Measurements from ENCODE around the gene ADORA1. TPM values are rescaled to one million over a fixed set of nuclear protein-coding genes. Genes with fewer than 3 reads are reported as not detected.
A peak's percentile ranks its signal among the peaks of the same experiment; 100 is the strongest.

The ADORA1 gene
- total and polyA plus RNA-seq, 5 experiments from 2014 or later: not detected

DNA sequence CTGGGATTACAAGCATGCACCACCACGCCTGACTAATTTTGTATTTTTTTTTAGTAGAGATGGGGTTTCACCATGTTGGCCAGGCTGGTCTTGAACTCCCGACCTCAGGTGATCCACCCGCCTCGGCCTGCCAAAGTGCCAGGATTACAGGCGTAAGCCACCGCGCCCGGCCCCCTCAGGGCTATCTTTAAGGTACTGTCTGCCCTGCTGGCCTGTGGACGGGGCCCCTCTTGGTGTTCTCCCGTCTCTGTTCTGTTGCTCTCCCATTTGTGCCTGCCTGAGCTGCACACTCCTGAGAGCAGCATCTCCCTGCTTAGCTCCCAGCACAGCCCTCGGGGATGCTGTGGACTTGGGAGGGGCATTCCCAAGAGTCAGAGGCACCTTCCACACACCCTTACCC, 34.2 kb downstream of the ADORA1 start:
- ATAC-seq (no peak), DNase-seq (no peak)
- POLR2A ChIA-PET: no interaction called here
- peaks cover 0 to 5% (median 0%) of the 10 kb centered on the region in 3 donors for H3K36me3 Mint-ChIP-seq
- H3K4me1 Mint-ChIP-seq: peaks cover 0 to 7% (median 0%) of the 10 kb centered on the region in 4 donors
- H3K9me3 Mint-ChIP-seq: peaks cover 0 to 18% (median 5%) of the 10 kb centered on the region in 9 donors
- H3K27me3 Mint-ChIP-seq: peaks cover 8 to 34% (median 20%) of the 10 kb centered on the region in 5 donors
- H3K4me3 Mint-ChIP-seq: no peak overlapping the region
- no peak overlapping the region for H3K27ac Mint-ChIP-seq

DNA sequence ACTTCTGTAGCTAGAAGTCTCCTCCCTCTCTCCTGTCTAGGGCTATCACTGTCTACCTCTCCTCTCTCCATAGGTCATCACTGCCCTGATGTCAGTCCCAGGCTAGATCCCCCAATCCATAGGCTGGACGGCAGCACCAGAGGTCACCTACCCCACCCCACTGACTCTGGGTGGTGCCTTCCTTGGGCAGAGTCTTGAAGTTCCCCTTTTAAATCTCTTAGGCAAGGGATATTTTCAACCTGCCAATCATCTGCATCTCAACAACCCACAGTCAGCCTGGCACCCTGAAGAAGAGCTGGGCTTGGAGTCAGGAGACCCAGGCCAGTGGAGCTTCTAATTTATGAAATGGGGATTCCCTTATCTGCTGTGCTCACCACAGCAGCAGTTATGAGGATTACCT, 34.9 kb downstream of the ADORA1 start:
- Mint-ChIP-seq H3K4me3 (no peak overlapping the region), H3K27ac (no peak overlapping the region), H3K36me3 (peaks cover 0 to 5% (median 0%) of the 10 kb centered on the region in 3 donors), H3K9me3 (peaks cover 0 to 18% (median 5%) of the 10 kb centered on the region in 9 donors), H3K4me1 (peaks cover 0 to 7% (median 0%) of the 10 kb centered on the region in 4 donors), H3K27me3 (peaks cover 8 to 34% (median 20%) of the 10 kb centered on the region in 5 donors)
- ATAC-seq: no peak
- DNase-seq: no peak
- POLR2A ChIA-PET: no interaction called here

DNA sequence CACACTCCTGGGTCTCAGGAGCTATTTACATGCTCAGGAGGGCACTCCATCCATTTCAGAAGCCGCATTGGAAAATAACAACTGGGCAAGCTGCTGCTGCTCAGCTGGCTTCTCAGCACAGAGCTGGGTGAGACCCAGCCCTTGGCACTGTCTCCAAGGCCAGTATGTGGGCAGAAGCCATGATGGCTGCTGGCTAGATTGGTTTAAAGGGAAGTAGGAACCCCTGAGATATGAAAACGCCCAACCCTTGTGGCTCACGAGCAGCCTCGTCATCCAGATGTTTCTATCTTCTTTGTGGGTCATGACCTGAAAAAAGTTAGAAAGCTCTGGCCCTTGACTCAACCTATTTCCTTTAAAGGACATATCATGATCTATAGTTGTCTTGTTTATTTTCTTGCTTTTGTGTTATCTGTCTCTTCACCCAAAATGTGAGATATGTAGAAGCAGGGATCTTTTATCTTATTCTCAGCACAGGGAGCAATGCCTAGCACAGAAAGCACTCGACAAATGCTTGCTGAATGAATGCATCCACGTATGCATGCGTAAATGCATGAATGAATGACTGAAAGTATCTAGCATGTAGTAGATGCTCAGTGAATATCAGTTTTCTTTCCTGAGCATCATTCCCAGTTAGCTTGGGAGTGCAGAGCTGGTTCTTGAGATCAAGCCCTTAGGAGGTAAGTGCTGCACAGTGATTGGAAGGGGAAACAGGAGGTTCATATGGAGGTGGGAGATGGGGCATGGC, 36.5 kb downstream of the ADORA1 start:
- ATAC-seq: no peak
- Mint-ChIP-seq H3K36me3 (peaks cover 0 to 3% (median 0%) of the 10 kb centered on the region in 3 donors), H3K9me3 (peaks cover 0 to 6% (median 0%) of the 10 kb centered on the region in 9 donors), H3K27ac (no peak overlapping the region), H3K4me3 (no peak overlapping the region), H3K4me1 (peaks cover 0 to 7% (median 0%) of the 10 kb centered on the region in 4 donors), H3K27me3 (peaks cover 5 to 34% (median 20%) of the 10 kb centered on the region in 5 donors)
- DNase-seq: no peak
- POLR2A ChIA-PET: no interaction called here

DNA sequence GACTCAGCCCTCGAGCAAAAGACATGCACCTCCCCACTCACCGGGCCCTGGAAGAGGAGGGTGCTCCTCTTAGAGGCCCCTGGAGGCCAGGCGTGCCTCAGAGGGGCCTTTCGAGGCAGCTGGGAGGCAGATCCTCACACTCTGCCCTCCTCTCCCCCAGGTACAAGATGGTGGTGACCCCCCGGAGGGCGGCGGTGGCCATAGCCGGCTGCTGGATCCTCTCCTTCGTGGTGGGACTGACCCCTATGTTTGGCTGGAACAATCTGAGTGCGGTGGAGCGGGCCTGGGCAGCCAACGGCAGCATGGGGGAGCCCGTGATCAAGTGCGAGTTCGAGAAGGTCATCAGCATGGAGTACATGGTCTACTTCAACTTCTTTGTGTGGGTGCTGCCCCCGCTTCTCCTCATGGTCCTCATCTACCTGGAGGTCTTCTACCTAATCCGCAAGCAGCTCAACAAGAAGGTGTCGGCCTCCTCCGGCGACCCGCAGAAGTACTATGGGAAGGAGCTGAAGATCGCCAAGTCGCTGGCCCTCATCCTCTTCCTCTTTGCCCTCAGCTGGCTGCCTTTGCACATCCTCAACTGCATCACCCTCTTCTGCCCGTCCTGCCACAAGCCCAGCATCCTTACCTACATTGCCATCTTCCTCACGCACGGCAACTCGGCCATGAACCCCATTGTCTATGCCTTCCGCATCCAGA, 37.7 kb downstream of the ADORA1 start:
- no peaks in the 10 kb centered on the region for H3K36me3 Mint-ChIP-seq
- H3K27ac Mint-ChIP-seq: no peak overlapping the region
- DNase-seq: no peak
- no peak for ATAC-seq
- POLR2A ChIA-PET: no interaction called here
- H3K27me3 Mint-ChIP-seq: peaks cover 5 to 34% (median 17%) of the 10 kb centered on the region in 5 donors
- peaks cover 0 to 7% (median 0%) of the 10 kb centered on the region in 4 donors for H3K4me1 Mint-ChIP-seq
- H3K9me3 Mint-ChIP-seq: peaks cover 0 to 2% (median 0%) of the 10 kb centered on the region in 9 donors
- no peak overlapping the region for H3K4me3 Mint-ChIP-seq

DNA sequence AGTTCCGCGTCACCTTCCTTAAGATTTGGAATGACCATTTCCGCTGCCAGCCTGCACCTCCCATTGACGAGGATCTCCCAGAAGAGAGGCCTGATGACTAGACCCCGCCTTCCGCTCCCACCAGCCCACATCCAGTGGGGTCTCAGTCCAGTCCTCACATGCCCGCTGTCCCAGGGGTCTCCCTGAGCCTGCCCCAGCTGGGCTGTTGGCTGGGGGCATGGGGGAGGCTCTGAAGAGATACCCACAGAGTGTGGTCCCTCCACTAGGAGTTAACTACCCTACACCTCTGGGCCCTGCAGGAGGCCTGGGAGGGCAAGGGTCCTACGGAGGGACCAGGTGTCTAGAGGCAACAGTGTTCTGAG, 38.3 kb downstream of the ADORA1 start:
- peaks cover 5 to 34% (median 17%) of the 10 kb centered on the region in 5 donors for H3K27me3 Mint-ChIP-seq
- H3K36me3 Mint-ChIP-seq: no peaks in the 10 kb centered on the region
- DNase-seq: no peak
- POLR2A ChIA-PET: no interaction called here
- no peak for ATAC-seq
- H3K27ac Mint-ChIP-seq: no peak overlapping the region
- H3K4me1 Mint-ChIP-seq: peaks cover 0 to 7% (median 0%) of the 10 kb centered on the region in 4 donors
- peaks cover 0 to 2% (median 0%) of the 10 kb centered on the region in 9 donors for H3K9me3 Mint-ChIP-seq
- H3K4me3 Mint-ChIP-seq: no peak overlapping the region

DNA sequence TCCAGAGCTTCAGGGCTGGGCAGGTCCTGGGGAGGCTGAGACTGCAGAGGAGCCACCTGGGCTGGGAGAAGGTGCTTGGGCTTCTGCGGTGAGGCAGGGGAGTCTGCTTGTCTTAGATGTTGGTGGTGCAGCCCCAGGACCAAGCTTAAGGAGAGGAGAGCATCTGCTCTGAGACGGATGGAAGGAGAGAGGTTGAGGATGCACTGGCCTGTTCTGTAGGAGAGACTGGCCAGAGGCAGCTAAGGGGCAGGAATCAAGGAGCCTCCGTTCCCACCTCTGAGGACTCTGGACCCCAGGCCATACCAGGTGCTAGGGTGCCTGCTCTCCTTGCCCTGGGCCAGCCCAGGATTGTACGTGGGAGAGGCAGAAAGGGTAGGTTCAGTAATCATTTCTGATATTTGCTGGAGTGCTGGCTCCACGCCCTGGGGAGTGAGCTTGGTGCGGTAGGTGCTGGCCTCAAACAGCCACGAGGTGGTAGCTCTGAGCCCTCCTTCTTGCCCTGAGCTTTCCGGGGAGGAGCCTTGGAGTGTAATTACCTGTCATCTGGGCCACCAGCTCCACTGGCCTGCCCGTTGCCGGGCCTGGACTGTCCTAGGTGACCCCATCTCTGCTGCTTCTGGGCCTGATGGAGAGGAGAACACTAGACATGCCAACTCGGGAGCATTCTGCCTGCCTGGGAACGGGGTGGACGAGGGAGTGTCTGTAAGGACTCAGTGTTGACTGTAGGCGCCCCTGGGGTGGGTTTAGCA, 38.8 kb downstream of the ADORA1 start:
- peaks cover 5 to 34% (median 17%) of the 10 kb centered on the region in 5 donors for H3K27me3 Mint-ChIP-seq
- no peak overlapping the region for H3K4me3 Mint-ChIP-seq
- no peak overlapping the region for H3K27ac Mint-ChIP-seq
- H3K4me1 Mint-ChIP-seq: peaks cover 0 to 7% (median 0%) of the 10 kb centered on the region in 4 donors
- no peak for DNase-seq
- peaks cover 0 to 2% (median 0%) of the 10 kb centered on the region in 9 donors for H3K9me3 Mint-ChIP-seq
- ATAC-seq: no peak
- H3K36me3 Mint-ChIP-seq: no peaks in the 10 kb centered on the region
- POLR2A ChIA-PET: no interaction called here

DNA sequence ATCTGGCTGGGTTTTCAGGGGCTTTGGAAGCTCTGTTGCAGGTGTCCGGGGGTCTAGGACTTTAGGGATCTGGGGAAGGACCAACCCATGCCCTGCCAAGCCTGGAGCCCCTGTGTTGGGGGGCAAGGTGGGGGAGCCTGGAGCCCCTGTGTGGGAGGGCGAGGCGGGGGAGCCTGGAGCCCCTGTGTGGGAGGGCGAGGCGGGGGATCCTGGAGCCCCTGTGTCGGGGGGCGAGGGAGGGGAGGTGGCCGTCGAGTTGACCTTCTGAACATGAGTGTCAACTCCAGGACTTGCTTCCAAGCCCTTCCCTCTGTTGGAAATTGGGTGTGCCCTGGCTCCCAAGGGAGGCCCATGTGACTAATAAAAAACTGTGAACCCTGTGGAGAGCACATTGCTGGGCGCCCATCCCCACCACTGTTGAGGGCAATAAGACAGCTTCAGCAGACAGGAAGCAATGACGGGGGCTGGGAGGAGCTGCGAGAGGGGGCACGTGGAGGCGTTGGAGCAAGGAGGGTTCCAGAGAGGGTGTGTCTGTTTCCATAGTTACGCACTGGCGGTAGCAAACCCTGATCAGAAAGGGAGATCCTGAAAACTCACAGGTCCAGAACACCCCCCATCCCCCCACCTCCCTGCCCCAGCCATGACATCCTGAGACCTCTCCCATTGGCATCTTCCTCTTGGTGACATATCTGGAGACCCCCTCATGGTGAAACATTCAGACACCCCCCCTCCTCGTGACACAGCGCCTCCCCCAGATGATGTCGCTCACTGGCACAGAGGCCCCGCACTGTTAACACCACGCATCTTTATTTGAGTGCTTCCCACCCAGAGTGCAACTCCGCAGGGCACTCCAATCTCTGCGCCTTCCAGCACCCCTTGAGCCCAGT, 39.7 kb downstream of the ADORA1 start:
- POLR2A ChIA-PET: no interaction called here
- ATAC-seq (no peak), DNase-seq (no peak)
- peaks cover 0 to 2% (median 0%) of the 10 kb centered on the region in 9 donors for H3K9me3 Mint-ChIP-seq
- peaks cover 5 to 34% (median 17%) of the 10 kb centered on the region in 5 donors for H3K27me3 Mint-ChIP-seq
- peaks cover 0 to 7% (median 0%) of the 10 kb centered on the region in 4 donors for H3K4me1 Mint-ChIP-seq
- H3K36me3 Mint-ChIP-seq: no peaks in the 10 kb centered on the region
- no peak overlapping the region for H3K4me3 Mint-ChIP-seq
- no peak overlapping the region for H3K27ac Mint-ChIP-seq

DNA sequence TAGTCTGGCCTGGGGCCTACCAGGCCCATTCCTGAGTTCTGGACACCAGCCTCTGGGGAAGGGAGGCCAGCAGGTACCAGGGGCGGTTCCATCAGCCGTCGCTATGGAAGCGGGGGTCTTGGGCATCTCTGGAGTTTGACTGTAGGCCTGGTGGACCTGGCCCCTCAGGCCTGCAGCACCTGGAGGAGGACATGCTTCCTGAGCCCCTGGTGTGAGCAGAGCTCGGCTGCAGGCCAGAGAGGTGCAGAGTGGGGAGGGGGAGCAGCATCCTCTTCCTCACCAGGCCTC, 40.3 kb downstream of the ADORA1 start:
- Mint-ChIP-seq H3K27me3 (peaks cover 4 to 30% (median 11%) of the 10 kb centered on the region in 5 donors), H3K4me1 (peaks cover 0 to 7% (median 0%) of the 10 kb centered on the region in 4 donors), H3K9me3 (peaks cover 0 to 2% (median 0%) of the 10 kb centered on the region in 9 donors), H3K4me3 (no peak overlapping the region), H3K36me3 (no peaks in the 10 kb centered on the region), H3K27ac (no peak overlapping the region)
- no peak for ATAC-seq
- POLR2A ChIA-PET: no interaction called here
- no peak for DNase-seq

DNA sequence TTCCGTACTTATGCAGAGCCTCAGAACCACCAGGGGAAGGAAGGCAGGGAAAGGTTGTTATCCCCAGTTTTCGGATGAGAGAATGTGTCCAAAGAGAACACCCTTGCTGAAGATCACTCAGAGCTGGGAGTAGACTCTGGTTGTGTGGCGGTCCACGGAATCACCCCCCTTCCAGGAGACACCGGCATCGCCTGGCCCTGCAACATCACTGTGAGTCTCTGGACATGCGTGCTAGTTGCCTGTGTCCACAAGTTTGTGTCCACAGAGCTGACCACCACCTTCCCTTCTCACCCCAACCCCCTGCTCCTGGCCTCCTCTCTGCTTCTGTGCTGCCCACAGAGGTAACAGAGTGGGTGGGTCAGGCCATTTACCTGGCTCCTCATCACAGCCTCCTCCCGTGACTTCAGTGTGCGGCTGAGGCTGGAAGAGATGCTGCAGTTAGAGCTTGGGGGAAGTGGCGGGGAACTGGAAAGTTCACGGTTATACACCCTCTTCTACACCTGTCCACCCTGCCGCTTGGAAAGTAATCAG, 40.8 kb downstream of the ADORA1 start:
- no peak overlapping the region for H3K4me3 Mint-ChIP-seq
- DNase-seq: no peak
- no peak overlapping the region for H3K27ac Mint-ChIP-seq
- no peak for ATAC-seq
- peaks cover 1 to 25% (median 7%) of the 10 kb centered on the region in 5 donors for H3K27me3 Mint-ChIP-seq
- H3K36me3 Mint-ChIP-seq: no peaks in the 10 kb centered on the region
- H3K4me1 Mint-ChIP-seq: peaks cover 0 to 7% (median 0%) of the 10 kb centered on the region in 4 donors
- POLR2A ChIA-PET: interaction anchor here (0.6 kb wide), 1 partner anchor 851 kb away, joined by 3 read pairs; no protein-coding TSS in a partner anchor
- peaks cover 0 to 2% (median 0%) of the 10 kb centered on the region in 9 donors for H3K9me3 Mint-ChIP-seq

DNA sequence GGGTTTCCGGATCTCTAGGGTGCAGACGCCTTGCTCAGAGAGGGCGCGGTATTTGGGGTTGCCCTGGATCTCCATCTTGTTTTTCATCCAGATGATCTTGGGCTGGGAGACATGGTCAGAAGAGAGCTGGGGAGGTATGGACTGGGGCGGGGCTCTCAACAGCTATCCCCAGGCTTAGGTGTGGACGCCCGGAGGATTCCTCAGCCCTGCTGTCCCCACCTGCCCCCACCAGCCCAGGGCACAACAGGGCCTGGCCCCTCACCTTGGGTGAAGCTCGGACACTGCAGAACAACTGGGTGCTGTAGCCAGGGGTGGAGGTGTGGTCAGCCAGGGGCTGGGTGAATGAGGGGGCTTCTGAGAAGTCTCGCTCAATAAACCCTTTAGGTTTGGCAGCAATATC, 41.5 kb downstream of the ADORA1 start:
- peaks cover 0 to 2% (median 0%) of the 10 kb centered on the region in 9 donors for H3K9me3 Mint-ChIP-seq
- H3K4me3 Mint-ChIP-seq: no peak overlapping the region
- ATAC-seq (no peak), DNase-seq (no peak)
- H3K36me3 Mint-ChIP-seq: no peaks in the 10 kb centered on the region
- H3K4me1 Mint-ChIP-seq: peaks cover 0 to 7% (median 3%) of the 10 kb centered on the region in 4 donors
- peak overlapping the region in 1 of 10 donors; percentile 67 for H3K27ac Mint-ChIP-seq
- peaks cover 1 to 22% (median 7%) of the 10 kb centered on the region in 5 donors for H3K27me3 Mint-ChIP-seq
- POLR2A ChIA-PET: interaction anchor here (0.6 kb wide), 1 partner anchor 852 kb away, joined by 3 read pairs; no protein-coding TSS in a partner anchor

DNA sequence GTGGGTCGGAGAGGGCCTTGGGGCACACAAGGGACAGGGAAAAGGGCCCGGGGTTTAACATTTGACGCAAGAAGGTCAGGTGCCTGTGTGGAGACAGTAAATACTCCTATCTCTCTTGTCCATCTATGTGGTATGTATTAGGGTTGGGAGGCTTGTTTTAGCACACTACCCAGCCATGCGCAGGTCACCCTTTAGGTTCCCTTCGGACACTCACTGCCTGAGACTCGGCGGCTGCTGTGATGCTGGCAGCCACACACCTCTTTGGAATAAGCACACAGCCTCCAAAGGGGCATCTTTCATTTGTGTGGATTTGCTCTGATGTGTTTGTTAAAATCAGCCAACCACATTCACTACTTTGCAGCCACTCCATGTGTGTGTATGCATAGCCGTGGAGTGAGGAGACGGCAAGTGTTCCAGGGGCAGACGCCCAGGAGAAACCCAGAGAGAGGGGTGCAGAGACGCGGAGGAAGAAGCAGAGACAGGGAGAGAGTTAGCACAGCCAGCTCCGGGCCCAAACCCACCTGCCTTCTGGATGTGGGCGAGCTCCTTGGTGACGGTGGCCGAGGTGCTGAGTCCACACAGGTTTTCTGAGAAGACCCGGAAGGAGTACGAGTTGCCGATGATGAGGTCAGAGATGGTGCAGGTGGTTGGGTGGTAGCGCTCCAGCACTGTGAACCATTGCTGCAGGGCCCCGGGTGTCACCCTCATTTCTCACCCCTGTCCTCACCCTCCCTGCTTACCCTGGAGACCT, 42.4 kb downstream of the ADORA1 start:
- H3K4me3 Mint-ChIP-seq: no peak overlapping the region
- H3K4me1 Mint-ChIP-seq: peaks cover 0 to 9% (median 4%) of the 10 kb centered on the region in 4 donors
- H3K9me3 Mint-ChIP-seq: peaks cover 0 to 2% (median 0%) of the 10 kb centered on the region in 9 donors
- no peak overlapping the region for H3K27ac Mint-ChIP-seq
- POLR2A ChIA-PET: no interaction called here
- no peak for ATAC-seq
- no peaks in the 10 kb centered on the region for H3K36me3 Mint-ChIP-seq
- DNase-seq: no peak
- H3K27me3 Mint-ChIP-seq: peaks cover 0 to 16% (median 3%) of the 10 kb centered on the region in 5 donors

Measured in naive thymus-derived CD8-positive, alpha-beta T cell (primary cell).